HEK293T (cell line): ENCODE measurements around the gene UBE2N.

Experiments used
- CTCF ChIA-PET: fragments of 350-600 bp; formaldehyde crosslinking; extraction: SDS; loops from one replicate; lab custom pipeline; 2021; ENCODE audit warnings: antibody characterized with exemption, inconsistent platforms; lab: Yijun Ruan, JAX
- POLR2A ChIA-PET: fragments of 350-600 bp; formaldehyde crosslinking; extraction: SDS; loops from one replicate; lab custom pipeline; 2020; ENCODE audit warnings: antibody characterized with exemption, inconsistent platforms; lab: Yijun Ruan, JAX
- DNase-seq: peaks from one replicate; pipeline ENCODE4 v3.0.0; 2012; ENCODE audit warnings: mixed read lengths; ENCODE audit errors: extremely low spot score
- ARNT ChIP-seq: fragments of 450-650 bp; IDR thresholded peaks from 2 replicates; pipeline ENCODE4 v1.6.1; 2017; ENCODE audit warnings: mild to moderate bottlenecking
- BHLHE40 ChIP-seq: fragments of 450-650 bp; IDR thresholded peaks from 2 replicates; pipeline ENCODE4 v1.6.1; 2016; ENCODE audit warnings: mild to moderate bottlenecking, moderate library complexity, borderline replicate concordance
- CTBP1 ChIP-seq: fragments of 450-650 bp; IDR thresholded peaks from 2 replicates; pipeline ENCODE4 v1.6.1; 2016; ENCODE audit warnings: borderline replicate concordance
- ELF4 ChIP-seq: fragments of 450-650 bp; IDR thresholded peaks from 2 replicates; pipeline ENCODE4 v1.6.1; 2017; ENCODE audit warnings: antibody characterized with exemption
- FOXA1 ChIP-seq: fragments of 450-650 bp; IDR thresholded peaks from 2 replicates; pipeline ENCODE4 v1.6.1; 2016; ENCODE audit warnings: mild to moderate bottlenecking
- FOXK2 ChIP-seq: fragments of 450-650 bp; IDR thresholded peaks from 2 replicates; pipeline ENCODE4 v1.6.1; 2016; ENCODE audit warnings: mild to moderate bottlenecking
- FOXM1 ChIP-seq: fragments of 450-650 bp; IDR thresholded peaks from 2 replicates; pipeline ENCODE4 v1.6.1; 2017; ENCODE audit warnings: mild to moderate bottlenecking, borderline replicate concordance
- HDGF ChIP-seq: fragments of 450-650 bp; IDR thresholded peaks from 2 replicates; pipeline ENCODE4 v1.6.1; 2017; ENCODE audit warnings: antibody characterized with exemption, borderline replicate concordance
- L3MBTL2 ChIP-seq: fragments of 450-650 bp; conservative IDR thresholded peaks from 2 replicates; pipeline ENCODE4 v1.6.1; 2016; ENCODE audit warnings: mild to moderate bottlenecking
- LEF1 ChIP-seq: fragments of 450-650 bp; IDR thresholded peaks from 2 replicates; pipeline ENCODE4 v1.6.1; 2017; ENCODE audit warnings: mild to moderate bottlenecking, borderline replicate concordance
- NFRKB ChIP-seq: fragments of 450-650 bp; IDR thresholded peaks from 2 replicates; pipeline ENCODE4 v1.6.1; 2016; ENCODE audit warnings: mild to moderate bottlenecking, moderate library complexity
- SP1 ChIP-seq: fragments of 450-650 bp; IDR thresholded peaks from 2 replicates; pipeline ENCODE4 v1.6.1; 2017
- SUZ12 ChIP-seq: fragments of 450-650 bp; IDR thresholded peaks from 2 replicates; pipeline ENCODE4 v1.6.1; 2016; ENCODE audit warnings: mild to moderate bottlenecking
- TARDBP ChIP-seq: fragments of 450-650 bp; IDR thresholded peaks from 2 replicates; pipeline ENCODE4 v1.6.1; 2016
- ZNF384 ChIP-seq: fragments of 450-650 bp; IDR thresholded peaks from 2 replicates; pipeline ENCODE4 v1.6.1; 2016
- TF ChIP-seq, protein P1 (sequence below): fragments of 450-650 bp; IDR thresholded peaks from 2 replicates; pipeline ENCODE4 v1.6.1; 2016

The UBE2N gene

DNA sequence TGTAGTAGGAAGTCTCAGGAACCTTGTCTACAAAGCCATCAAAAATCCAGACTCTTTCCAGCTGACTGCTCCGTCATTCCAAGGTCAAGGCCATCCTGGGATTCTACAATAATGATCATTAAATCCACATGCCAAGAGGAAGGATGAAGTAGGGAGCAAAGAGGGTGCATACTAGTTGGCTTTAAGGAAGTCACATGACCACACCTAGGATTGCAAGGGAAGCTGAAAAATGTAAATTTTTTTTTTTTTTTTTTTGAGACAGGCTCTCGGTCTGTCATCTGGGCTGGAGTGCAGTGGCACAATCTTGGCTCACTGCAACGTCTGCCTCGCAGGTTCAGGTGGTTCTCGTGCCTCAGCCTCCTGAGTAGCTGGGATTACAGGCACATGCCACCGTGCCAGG lies 18.3 kb upstream of the UBE2N start:
- no peak for TF ChIP-seq NFRKB
- TF ChIP-seq SUZ12 = no peak
- no peak for TF ChIP-seq BHLHE40
- TF ChIP-seq, protein P1, sequence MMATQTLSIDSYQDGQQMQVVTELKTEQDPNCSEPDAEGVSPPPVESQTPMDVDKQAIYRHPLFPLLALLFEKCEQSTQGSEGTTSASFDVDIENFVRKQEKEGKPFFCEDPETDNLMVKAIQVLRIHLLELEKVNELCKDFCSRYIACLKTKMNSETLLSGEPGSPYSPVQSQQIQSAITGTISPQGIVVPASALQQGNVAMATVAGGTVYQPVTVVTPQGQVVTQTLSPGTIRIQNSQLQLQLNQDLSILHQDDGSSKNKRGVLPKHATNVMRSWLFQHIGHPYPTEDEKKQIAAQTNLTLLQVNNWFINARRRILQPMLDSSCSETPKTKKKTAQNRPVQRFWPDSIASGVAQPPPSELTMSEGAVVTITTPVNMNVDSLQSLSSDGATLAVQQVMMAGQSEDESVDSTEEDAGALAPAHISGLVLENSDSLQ = no peak
- TF ChIP-seq ELF4 = no peak
- TF ChIP-seq ZNF384 = no peak
- no peak for TF ChIP-seq FOXA1
- TF ChIP-seq CTBP1 = no peak
- no peak for TF ChIP-seq L3MBTL2
- TF ChIP-seq TARDBP = no peak
- no peak for TF ChIP-seq FOXK2
- no peak for TF ChIP-seq LEF1
- TF ChIP-seq FOXM1 = no peak
- TF ChIP-seq HDGF = no peak
- no peak for TF ChIP-seq SP1
- no peak for TF ChIP-seq ARNT
- POLR2A ChIA-PET = no interaction called here
- no peak for DNase-seq
- CTCF ChIA-PET = interaction anchor here (0.6 kb wide), 1 partner anchor 632 kb away, joined by 5 read pairs; no protein-coding TSS in a partner anchor

- no peak for DNase-seq
- no peak for TF ChIP-seq HDGF
- no peak for TF ChIP-seq FOXM1
- no peak for TF ChIP-seq BHLHE40
- no peak for TF ChIP-seq LEF1
- TF ChIP-seq FOXA1 = no peak
- no peak for TF ChIP-seq ELF4
- TF ChIP-seq SUZ12 = no peak
- TF ChIP-seq, protein P1 = no peak
- TF ChIP-seq FOXK2 = no peak
- no peak for TF ChIP-seq CTBP1
- TF ChIP-seq TARDBP = no peak
- no peak for TF ChIP-seq L3MBTL2
- TF ChIP-seq SP1 = no peak
- no peak for TF ChIP-seq NFRKB
- no peak for TF ChIP-seq ARNT
- no peak for TF ChIP-seq ZNF384
- ChIA-PET POLR2A (no interaction called here), CTCF (no interaction called here)
Observed at GRCh38 chr12:93459097-93459496, 17.4 kb upstream of the UBE2N start.

GRCh38 chr12:93456077-93456476 lies 14.3 kb upstream of the UBE2N start:
- TF ChIP-seq FOXM1 = no peak
- TF ChIP-seq LEF1 = no peak
- no peak for TF ChIP-seq NFRKB
- no peak for TF ChIP-seq CTBP1
- TF ChIP-seq HDGF = no peak
- TF ChIP-seq ZNF384 = no peak
- TF ChIP-seq ARNT = no peak
- no peak for TF ChIP-seq L3MBTL2
- TF ChIP-seq BHLHE40 = no peak
- TF ChIP-seq TARDBP = no peak
- TF ChIP-seq SUZ12 = no peak
- TF ChIP-seq FOXK2 = no peak
- TF ChIP-seq ELF4 = no peak
- no peak for TF ChIP-seq FOXA1
- TF ChIP-seq, protein P1 = no peak
- no peak for TF ChIP-seq SP1
- POLR2A ChIA-PET = no interaction called here
- CTCF ChIA-PET = no interaction called here
- DNase-seq = no peak

- POLR2A ChIA-PET = no interaction called here
- TF ChIP-seq, protein P1 = no peak
- TF ChIP-seq ELF4 (no peak), HDGF (no peak), LEF1 (no peak), CTBP1 (no peak), TARDBP (no peak), NFRKB (no peak), ARNT (no peak)
- DNase-seq = no peak
- CTCF ChIA-PET = no interaction called here
Observed at GRCh38 chr12:93453633-93454032, 11.9 kb upstream of the UBE2N start.

- ChIA-PET CTCF (interaction anchor here (0.7 to 1.0 kb wide), 2 partner anchors 27 to 31 kb away, joined by 3 read pairs; no protein-coding TSS in a partner anchor), POLR2A (no interaction called here)
- TF ChIP-seq FOXM1 = no peak
- TF ChIP-seq BHLHE40 = no peak
- TF ChIP-seq FOXA1 = no peak
- no peak for TF ChIP-seq SP1
- no peak for TF ChIP-seq TARDBP
- TF ChIP-seq CTBP1 = no peak
- TF ChIP-seq NFRKB = no peak
- no peak for TF ChIP-seq ARNT
- no peak for TF ChIP-seq L3MBTL2
- TF ChIP-seq HDGF = no peak
- TF ChIP-seq, protein P1 = no peak
- no peak for DNase-seq
Observed at GRCh38 chr12:93451423-93452158, 9.8 kb upstream of the UBE2N start.
